Osteocyte (in vitro differentiated cells): ENCODE data around the gene CHIT1. TPM values are rescaled to one million over a fixed set of nuclear protein-coding genes. Genes with fewer than 3 reads are reported as not detected.

Source experiments
- DNase-seq: peaks from one replicate; pipeline ENCODE4 v3.0.0; 2021; ENCODE audit warnings: mixed read lengths; ENCODE audit not compliant: unreplicated experiment; ENCODE audit errors: extremely low spot score
- H3K27ac Mint-ChIP-seq: one replicate; pipeline ENCODE4 v1.8.0; 2021; ENCODE audit warnings: mild to moderate bottlenecking, mixed read lengths; ENCODE audit not compliant: unreplicated experiment
- H3K27me3 Mint-ChIP-seq: one replicate; pipeline ENCODE4 v1.8.0; 2021; ENCODE audit warnings: mixed read lengths; ENCODE audit not compliant: unreplicated experiment
- H3K36me3 Mint-ChIP-seq: one replicate; pipeline ENCODE4 v1.8.0; 2021; ENCODE audit warnings: mixed read lengths; ENCODE audit not compliant: unreplicated experiment
- H3K4me1 Mint-ChIP-seq: one replicate; pipeline ENCODE4 v1.8.0; 2021; ENCODE audit warnings: mixed read lengths; ENCODE audit not compliant: unreplicated experiment
- H3K4me3 Mint-ChIP-seq: one replicate; pipeline ENCODE4 v1.8.0; 2021; ENCODE audit warnings: mild to moderate bottlenecking, moderate library complexity, mixed read lengths; ENCODE audit not compliant: unreplicated experiment
- H3K9me3 Mint-ChIP-seq: one replicate; pipeline ENCODE4 v1.8.0; 2021; ENCODE audit warnings: mixed read lengths; ENCODE audit not compliant: unreplicated experiment
- CTCF ChIP-seq: fragments of 200-600 bp; sonication (generic); IDR thresholded peaks from 2 replicates; pipeline ENCODE4 v1.5.0; 2021; ENCODE audit warnings: antibody characterized with exemption, mild to moderate bottlenecking, moderate library complexity
- total RNA-seq: library from RNA; stranded (reverse); gene quantifications from 2 replicates; pipeline ENCODE4 v1.2.1, GENCODE V29; 2021

The CHIT1 gene
- total RNA-seq, 1 donor from 2014 or later, result not detected

GRCh38 chr1:203276408-203276807, 46.9 kb upstream of the CHIT1 start:
- no peak for TF ChIP-seq CTCF
- Mint-ChIP-seq H3K9me3 (no peaks in the 10 kb centered on the region), H3K27ac (no peak overlapping the region), H3K36me3 (no peaks in the 10 kb centered on the region), H3K4me3 (no peak overlapping the region), H3K4me1 (peaks cover 36% of the 10 kb centered on the region), H3K27me3 (no peaks in the 10 kb centered on the region)
- peak; percentile 56 for DNase-seq

GRCh38 chr1:203275656-203276272, 46.3 kb upstream of the CHIT1 start:
- no peak for TF ChIP-seq CTCF
- no peak overlapping the region for H3K27ac Mint-ChIP-seq
- no peaks in the 10 kb centered on the region for H3K9me3 Mint-ChIP-seq
- H3K4me1 Mint-ChIP-seq, result peaks cover 35% of the 10 kb centered on the region
- H3K36me3 Mint-ChIP-seq, result no peaks in the 10 kb centered on the region
- peak; percentile 68 for DNase-seq
- H3K27me3 Mint-ChIP-seq, result no peaks in the 10 kb centered on the region
- no peak overlapping the region for H3K4me3 Mint-ChIP-seq

- Mint-ChIP-seq H3K27me3 (no peaks in the 10 kb centered on the region), H3K9me3 (no peaks in the 10 kb centered on the region), H3K4me3 (no peak overlapping the region), H3K27ac (no peak overlapping the region), H3K4me1 (peaks cover 32% of the 10 kb centered on the region), H3K36me3 (no peaks in the 10 kb centered on the region)
- no peak for DNase-seq
- no peak for TF ChIP-seq CTCF
Measured at GRCh38 chr1:203274603-203275381, 45.3 kb upstream of the CHIT1 start.

GRCh38 chr1:203273869-203274602, 44.6 kb upstream of the CHIT1 start:
- H3K4me1 Mint-ChIP-seq, result peaks cover 30% of the 10 kb centered on the region
- no peaks in the 10 kb centered on the region for H3K27me3 Mint-ChIP-seq
- no peak overlapping the region for H3K4me3 Mint-ChIP-seq
- peak; percentile 71 for DNase-seq
- no peak for TF ChIP-seq CTCF
- H3K36me3 Mint-ChIP-seq, result no peaks in the 10 kb centered on the region
- no peaks in the 10 kb centered on the region for H3K9me3 Mint-ChIP-seq
- H3K27ac Mint-ChIP-seq, result no peak overlapping the region
